Kidney (tissue), 14 donors: ENCODE results near the gene ITPKB. TPM values are rescaled to one million over a fixed set of nuclear protein-coding genes. Genes with fewer than 3 reads are reported as not detected.
A peak's percentile ranks its signal among the peaks of the same experiment; 100 is the strongest.

Experiments used
- DNase-seq, 5 donors: peaks; one replicate each; pipeline ENCODE4 v3.0.0-alpha.2; 2013 to 2020
- FAIRE-seq: peaks from 2 replicates; lab custom pipeline; 2012; peaks lifted over from hg19 to GRCh38; lab: Jason Lieb, UNC
- H3K27ac ChIP-seq, 2 donors: one replicate each; pipeline ENCODE4 v1.7.0; 2013; ENCODE audit warnings: low read depth in 2 of 2, low read length in 2 of 2, inconsistent platforms in 1 of 2
- H3K27me3 ChIP-seq: one replicate; pipeline ENCODE4 v1.7.1; 2013; ENCODE audit warnings: low read length, inconsistent platforms; ENCODE audit not compliant: control insufficient read depth, insufficient read depth
- H3K36me3 ChIP-seq, 3 donors: one replicate each; pipeline versions ENCODE4 v1.7.0 to v1.7.1; 2013; ENCODE audit warnings: low read length in 3 of 3, control low read depth in 1 of 3, inconsistent platforms in 1 of 3; ENCODE audit not compliant: insufficient read depth in 3 of 3, control insufficient read depth in 2 of 3
- H3K4me1 ChIP-seq, 3 donors: one replicate each; pipeline versions ENCODE4 v1.7.0 to v1.7.1; 2013; ENCODE audit warnings: low read length in 3 of 3, inconsistent platforms in 1 of 3, low read depth in 1 of 3; ENCODE audit not compliant: control insufficient read depth in 2 of 3, insufficient read depth in 2 of 3
- H3K4me3 ChIP-seq, 3 donors: one replicate each; pipeline versions ENCODE4 v1.7.0 to v1.8.1; 2013; ENCODE audit warnings: low read length in 3 of 3, control low read depth in 1 of 3, inconsistent platforms in 1 of 3
- H3K9ac ChIP-seq, 3 donors: one replicate each; pipeline versions ENCODE4 v1.7.0 to v1.7.1; 2013; ENCODE audit warnings: low read length in 3 of 3, control low read depth in 1 of 3, inconsistent platforms in 1 of 3
- H3K9me3 ChIP-seq, 3 donors: one replicate each; pipeline versions ENCODE4 v1.7.0 to v1.7.1; 2013; ENCODE audit warnings: low read length in 3 of 3, control low read depth in 1 of 3, inconsistent platforms in 1 of 3; ENCODE audit not compliant: control insufficient read depth in 2 of 3, insufficient read depth in 1 of 3
- CTCF ChIP-seq: IDR thresholded peaks from 3 replicates; pipeline ENCODE4 v1.5.1; 2012; ENCODE audit warnings: mild to moderate bottlenecking, moderate library complexity, borderline replicate concordance; ENCODE audit not compliant: insufficient read depth; ENCODE audit errors: extremely low read depth
- intact Hi-C: fragments of 100-400 bp; cut with DNase I; formaldehyde crosslinking; loops from one replicate; pipeline ENCODE4 v1.11.1; 2022
- polyA plus RNA-seq: library from polyadenylated mRNA; stranded (reverse); fragments of 350-450 nt; fragmentation: Illumina TruSeq; extraction: RNeasy Lipid Tissue Mini Kit (QIAGEN cat#74804); gene quantifications from one replicate; pipeline ENCODE4 v1.2.3, GENCODE V29; 2014; ENCODE audit warnings: low read depth, low replicate concordance; ENCODE audit not compliant: insufficient read depth
- total RNA-seq: library from RNA; stranded (reverse); fragmentation: NEBNext Ultra II Directional; extraction: Animal tissue kit (Norgen Biotek cat#: 25700); gene quantifications from one replicate; pipeline ENCODE4 v1.2.1, GENCODE V29; 2021
- donor health status: control.
- donor health status: control.
- donor health status: control.
- donor health status: control.
- donor health status: control.
- donor health status: DM: yes; HTN: yes; CAD: no.
- donor health status: Normal renal cell carcinoma (clear cell type).

ITPKB gene
- total and polyA plus RNA-seq, 2 donors from 2014 or later, result 20.2 to 39.3 TPM

DNA sequence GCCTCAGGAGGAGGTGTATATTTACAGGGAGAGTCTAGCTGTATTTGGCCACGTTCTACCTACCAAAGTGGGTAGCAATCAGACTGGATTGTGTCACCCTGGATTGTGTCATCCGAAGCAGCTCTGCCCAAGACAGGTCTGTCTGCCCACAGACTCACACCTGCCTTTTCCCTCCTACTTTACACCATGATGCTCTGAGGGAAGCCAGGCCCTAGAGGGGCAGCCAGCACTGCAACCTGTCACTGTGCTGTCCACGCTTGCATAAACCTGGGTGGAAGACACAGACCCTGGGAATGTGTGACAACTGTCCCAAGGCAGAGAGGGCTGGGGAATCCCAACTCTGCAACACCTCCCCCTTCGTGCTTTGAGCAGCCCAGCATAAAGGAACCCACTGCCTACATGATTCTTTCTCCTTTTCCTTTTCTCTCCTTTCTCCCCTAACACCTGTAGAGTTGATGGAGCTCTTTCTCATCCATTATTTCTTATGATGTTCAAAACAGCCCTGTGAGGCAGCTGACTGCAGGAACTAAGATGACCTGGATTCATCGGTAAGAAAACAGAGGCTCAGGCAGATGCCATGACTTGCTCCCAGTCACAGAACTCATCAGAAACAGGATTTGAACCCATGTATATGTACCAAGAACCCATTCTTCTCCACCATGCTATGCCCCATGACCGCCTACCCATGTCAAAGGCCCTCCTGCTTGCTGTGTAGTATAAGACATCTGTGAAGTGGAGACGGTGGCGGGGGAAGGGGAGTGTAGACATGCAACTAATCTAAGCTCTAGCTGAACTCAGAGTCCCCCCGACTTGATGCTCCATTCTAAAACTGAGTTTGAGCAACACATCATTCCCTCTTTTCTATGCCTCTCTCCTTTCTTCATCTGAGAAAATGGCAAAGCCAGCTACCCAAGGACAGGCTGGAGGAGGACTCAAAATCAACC lies 55.9 kb downstream of the ITPKB start:
- intact Hi-C loops, result no loop called here
- Histone ChIP-seq H3K4me3 (no peak overlapping the region), H3K9me3 (no peaks in the 10 kb centered on the region), H3K9ac (no peak overlapping the region), H3K36me3 (no peaks in the 10 kb centered on the region), H3K27me3 (no peaks in the 10 kb centered on the region), H3K4me1 (peaks cover 0 to 33% (median 7%) of the 10 kb centered on the region in 3 donors), H3K27ac (no peak overlapping the region)
- TF ChIP-seq CTCF, result no peak
- no peak for DNase-seq
- no peak for FAIRE-seq

DNA sequence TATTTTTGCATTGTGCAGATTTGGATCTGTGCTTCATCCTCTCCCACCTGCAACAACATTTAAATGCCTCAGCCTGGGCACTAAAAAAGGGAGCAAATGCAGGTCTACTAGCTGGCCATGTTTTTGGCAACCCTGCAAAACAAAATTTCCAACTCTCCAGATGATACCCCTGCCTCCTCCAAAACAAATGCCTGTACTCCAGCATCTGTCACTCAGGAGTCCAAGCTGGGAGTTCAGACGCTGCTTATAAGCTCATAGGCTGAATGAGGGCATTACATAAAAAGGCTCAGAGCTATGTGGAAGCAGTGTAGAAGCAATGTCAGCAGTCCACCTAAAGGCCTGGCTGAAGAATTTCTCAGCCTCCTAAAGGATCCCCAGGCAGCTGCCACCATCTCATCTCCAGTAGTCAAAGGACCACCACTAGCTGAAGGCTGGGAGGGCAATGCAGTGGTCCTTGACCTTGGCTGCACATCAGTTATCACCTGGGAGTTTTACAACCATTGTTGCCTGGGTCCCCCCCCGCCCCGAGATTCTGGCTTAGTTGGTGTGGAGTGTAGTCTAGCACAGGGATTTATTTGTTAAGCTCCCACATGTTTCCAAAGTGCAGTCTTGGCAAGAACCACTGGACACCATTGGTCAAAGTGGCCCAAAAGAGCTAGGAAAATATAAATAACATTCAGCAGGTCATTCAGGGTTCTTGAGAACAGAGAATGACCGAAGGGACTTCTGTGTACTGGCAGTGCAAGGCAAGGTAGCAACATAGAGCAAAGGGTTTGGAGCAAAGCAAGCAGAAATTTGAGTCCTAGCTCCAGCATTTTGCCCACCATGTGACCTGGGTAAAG lies 57.2 kb downstream of the ITPKB start:
- H3K27ac ChIP-seq, result no peak overlapping the region

GRCh38 chr1:226680653-226681052 lies 58.4 kb downstream of the ITPKB start:
- no peaks in the 10 kb centered on the region for H3K27me3 ChIP-seq
- H3K4me1 ChIP-seq, result peaks cover 0 to 31% (median 19%) of the 10 kb centered on the region in 3 donors
- FAIRE-seq, result no peak
- peak overlapping the region; percentile 88 to 97 for H3K27ac ChIP-seq
- peak overlapping the region in 2 of 3 donors; percentile 60 to 64 for H3K4me3 ChIP-seq
- TF ChIP-seq CTCF, result no peak
- no peaks in the 10 kb centered on the region for H3K36me3 ChIP-seq
- no peaks in the 10 kb centered on the region for H3K9me3 ChIP-seq
- no peak for DNase-seq
- intact Hi-C loops, result no loop called here
- H3K9ac ChIP-seq, result peak overlapping the region in 1 of 3 donors; percentile 82

More for the DNA sequence above, 57.2 kb downstream of the ITPKB start:
- FAIRE-seq, result no peak
- Histone ChIP-seq H3K4me1 (peaks cover 0 to 36% (median 15%) of the 10 kb centered on the region in 3 donors), H3K9me3 (no peaks in the 10 kb centered on the region), H3K4me3 (no peak overlapping the region), H3K27me3 (no peaks in the 10 kb centered on the region), H3K36me3 (no peaks in the 10 kb centered on the region), H3K9ac (no peak overlapping the region)
- intact Hi-C loops, result no loop called here
- no peak for DNase-seq
- no peak for TF ChIP-seq CTCF
